HG02885 (cell line): ENCODE results near the gene CEMP1.

Experiments used
- ATAC-seq: cut with Tn5 transposase; IDR thresholded peaks from one replicate; pipeline ENCODE4 v1.9.1; 2021; ENCODE audit warnings: mild to moderate bottlenecking; ENCODE audit not compliant: unreplicated experiment, poor library complexity

The CEMP1 gene

GRCh38 chr16:2520784-2521531, 10.2 kb downstream of the CEMP1 start:
- ATAC-seq: peak; percentile 25

GRCh38 chr16:2520097-2520783, 11.0 kb downstream of the CEMP1 start, which contains the start of gene AMDHD2:
AMDHD2 (plus strand) TSS chr16:2520371; CDS start chr16:2520459, 88 bp downstream.
- peak; percentile 59 for ATAC-seq

GRCh38 chr16:2519711-2520080, 11.5 kb downstream of the CEMP1 start:
- no peak for ATAC-seq

GRCh38 chr16:2518823-2519710, 12.1 kb downstream of the CEMP1 start:
- no peak for ATAC-seq

- ATAC-seq: no peak
Measured at GRCh38 chr16:2517954-2518605, 13.1 kb downstream of the CEMP1 start.

- no peak for ATAC-seq
Measured at GRCh38 chr16:2516391-2517240, 14.6 kb downstream of the CEMP1 start.

- no peak for ATAC-seq
Measured at GRCh38 chr16:2515180-2515851, 15.9 kb downstream of the CEMP1 start.

GRCh38 chr16:2514333-2515179, 16.7 kb downstream of the CEMP1 start:
- ATAC-seq: peak; percentile 10

- ATAC-seq: peak; percentile 74
Measured at GRCh38 chr16:2513405-2514332, 17.5 kb downstream of the CEMP1 start, which contains the start of gene ATP6V0C. ATP6V0C (plus strand) TSS chr16:2513952; CDS start chr16:2514104, 152 bp downstream.

GRCh38 chr16:2512735-2513404, 18.3 kb downstream of the CEMP1 start:
- peak; percentile 5 for ATAC-seq

- no peak for ATAC-seq
Measured at GRCh38 chr16:2511996-2512734, 19.0 kb downstream of the CEMP1 start.

GRCh38 chr16:2511128-2511800, 19.9 kb downstream of the CEMP1 start:
- no peak for ATAC-seq

- no peak for ATAC-seq
Measured at GRCh38 chr16:2508722-2509400, 22.3 kb downstream of the CEMP1 start.

- ATAC-seq: peak; percentile 9
Measured at GRCh38 chr16:2507665-2508064, 23.5 kb downstream of the CEMP1 start.
